Uterus (tissue), 4 donors: Measurements from ENCODE around the gene ZNF493. TPM values are rescaled to one million over a fixed set of nuclear protein-coding genes. Genes with fewer than 3 reads are reported as not detected.

ENCODE experiments used
- DNase-seq, 2 donors: peaks; one replicate each; pipeline ENCODE4 v3.0.0-alpha.2; 2019 to 2020
- H3K27ac ChIP-seq, 2 donors: fragments of 200-600 bp; sonication (generic); 1 replicate in 1 of 2; 2 replicates in 1 of 2; pipeline ENCODE4 v1.5.1; 2016 to 2018
- H3K27me3 ChIP-seq, 2 donors: fragments of 200-600 bp; sonication (generic); one replicate each; pipeline ENCODE4 v1.5.1; 2018 to 2019; ENCODE audit warnings: control low read depth in 1 of 2
- H3K36me3 ChIP-seq, 2 donors: fragments of 200-600 bp; sonication (generic); one replicate each; pipeline ENCODE4 v1.5.1; 2019; ENCODE audit warnings: control low read depth in 1 of 2
- H3K4me1 ChIP-seq, 2 donors: fragments of 200-600 bp; sonication (generic); one replicate each; pipeline ENCODE4 v1.5.1; 2018 to 2019; ENCODE audit warnings: control low read depth in 1 of 2
- H3K4me3 ChIP-seq, 2 donors: fragments of 200-600 bp; sonication (generic); 1 replicate in 1 of 2; 2 replicates in 1 of 2; pipeline ENCODE4 v1.5.1; 2018 to 2019; ENCODE audit warnings: mild to moderate bottlenecking in 1 of 2
- H3K9me3 ChIP-seq, 2 donors: fragments of 200-600 bp; sonication (generic); one replicate each; pipeline ENCODE4 v1.5.1; 2019; ENCODE audit warnings: control low read depth in 1 of 2
- POLR2A ChIP-seq, 2 donors: fragments of 450-650 bp; IDR thresholded peaks; one replicate each; pipeline ENCODE4 v1.6.1; 2016; ENCODE audit warnings: antibody characterized with exemption in 2 of 2, mild to moderate bottlenecking in 1 of 2, moderate library complexity in 1 of 2
- intact Hi-C: fragments of 100-400 bp; cut with DNase I; formaldehyde crosslinking; loops from one replicate; pipeline ENCODE4 v1.15.1; 2023; ENCODE audit warnings: low total_unique reads
- total RNA-seq, 4 donors: library from RNA; depleted of rRNA in 3 of 4; stranded (reverse); fragments of >200 nt in 3 of 4; gene quantifications; one replicate each; pipeline versions ENCODE4 v1.1.0 to v1.2.4, GENCODE V29; 2014 to 2023
- TF ChIP-seq, protein P1 (sequence below), 4 experiments: fragments of 200-600 bp in 2 of 4; fragments of 450-650 bp in 2 of 4; sonication (generic) in 2 of 4; IDR thresholded peaks; one replicate each; pipeline ENCODE4 v1.5.1; 2016 to 2019; ENCODE audit warnings: antibody characterized with exemption in 4 of 4, mild to moderate bottlenecking in 2 of 4, moderate library complexity in 1 of 4
- donor health status: DM: yes; HTN: yes; CAD: no.

ZNF493 gene
- total RNA-seq, 4 donors from 2014 or later: 23.5 to 59.4 (median 42.7) TPM

DNA sequence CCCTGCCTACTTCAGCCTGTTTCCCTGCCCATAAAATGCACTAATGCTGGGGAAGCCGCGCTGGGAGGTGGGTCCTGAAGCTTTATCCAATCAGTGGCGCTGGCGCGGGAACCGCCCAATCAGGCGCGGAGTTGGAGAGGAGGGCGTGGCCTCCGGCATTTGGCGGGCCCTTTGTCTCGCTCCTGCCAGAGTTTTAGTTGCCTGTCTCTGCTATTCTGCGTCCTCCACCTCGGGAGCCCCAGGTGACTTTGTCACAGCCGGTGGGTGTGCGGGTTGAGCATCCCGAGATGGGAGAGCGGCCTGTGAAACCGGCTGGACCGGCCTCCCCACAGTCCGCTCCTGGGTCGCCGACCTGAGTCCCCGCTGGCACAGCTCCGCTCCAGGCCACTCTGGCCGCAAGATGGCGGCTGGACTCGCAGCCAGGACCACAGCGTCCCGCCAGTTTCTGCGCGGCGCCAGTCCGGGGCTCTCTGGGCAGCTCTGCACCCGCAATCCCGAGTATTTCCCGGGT, 77.8 kb downstream of the ZNF493 start:
- Histone ChIP-seq H3K36me3 (no peaks in the 10 kb centered on the region), H3K9me3 (no peaks in the 10 kb centered on the region), H3K4me3 (peak overlapping the region; percentile 25 to 42), H3K4me1 (no peaks in the 10 kb centered on the region), H3K27ac (no peak overlapping the region), H3K27me3 (no peaks in the 10 kb centered on the region)
- intact Hi-C loops: no loop called here
- TF ChIP-seq POLR2A (IDR thresholded peaks at IDR 0.05): no peak
- TF ChIP-seq, protein P1, sequence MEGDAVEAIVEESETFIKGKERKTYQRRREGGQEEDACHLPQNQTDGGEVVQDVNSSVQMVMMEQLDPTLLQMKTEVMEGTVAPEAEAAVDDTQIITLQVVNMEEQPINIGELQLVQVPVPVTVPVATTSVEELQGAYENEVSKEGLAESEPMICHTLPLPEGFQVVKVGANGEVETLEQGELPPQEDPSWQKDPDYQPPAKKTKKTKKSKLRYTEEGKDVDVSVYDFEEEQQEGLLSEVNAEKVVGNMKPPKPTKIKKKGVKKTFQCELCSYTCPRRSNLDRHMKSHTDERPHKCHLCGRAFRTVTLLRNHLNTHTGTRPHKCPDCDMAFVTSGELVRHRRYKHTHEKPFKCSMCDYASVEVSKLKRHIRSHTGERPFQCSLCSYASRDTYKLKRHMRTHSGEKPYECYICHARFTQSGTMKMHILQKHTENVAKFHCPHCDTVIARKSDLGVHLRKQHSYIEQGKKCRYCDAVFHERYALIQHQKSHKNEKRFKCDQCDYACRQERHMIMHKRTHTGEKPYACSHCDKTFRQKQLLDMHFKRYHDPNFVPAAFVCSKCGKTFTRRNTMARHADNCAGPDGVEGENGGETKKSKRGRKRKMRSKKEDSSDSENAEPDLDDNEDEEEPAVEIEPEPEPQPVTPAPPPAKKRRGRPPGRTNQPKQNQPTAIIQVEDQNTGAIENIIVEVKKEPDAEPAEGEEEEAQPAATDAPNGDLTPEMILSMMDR (IDR thresholded peaks at IDR 0.05): peak in 1 of 4 experiments; percentile 14
- peak; percentile 63 to 78 for DNase-seq

Other genes starting within 250 kb of the ZNF493 start
- 10 to 100 TPM in 3 of 4 donors, 1 to 10 TPM in 1; 2.3 to 30.4 (median 26.1) TPM for gene ZNF708, start 67.7 kb upstream of the ZNF493 start, total RNA-seq
- gene ZNF738, start 38.1 kb upstream of the ZNF493 start, total RNA-seq: 10 to 100 TPM in 1 of 4 donors, 1 to 10 TPM in 1, under 1 TPM in 2; 0.59 to 48.8 (median 3.3) TPM
- 10 to 100 TPM in 3 of 4 donors, 1 to 10 TPM in 1; 3.3 to 17.0 (median 15.9) TPM for gene ZNF429, start 108.5 kb downstream of the ZNF493 start, total RNA-seq